GM12864 (cell line): ENCODE data around the gene TNFRSF21.

Source experiments
- DNase-seq: peaks from one replicate; pipeline ENCODE4 v3.0.0-alpha.2; 2011; ENCODE audit warnings: low read depth
- H3K4me3 ChIP-seq: 2 replicates; pipeline ENCODE4 v1.5.1; 2011; ENCODE audit warnings: mild to moderate bottlenecking, low read depth, low read length, control low read depth
- TF ChIP-seq, protein P1 (sequence below): IDR thresholded peaks from 2 replicates; pipeline ENCODE4 v1.5.1; 2011; ENCODE audit warnings: low read depth, mild to moderate bottlenecking, moderate library complexity, low read length, control low read depth, inconsistent platforms; ENCODE audit errors: missing control alignments

The TNFRSF21 gene

DNA sequence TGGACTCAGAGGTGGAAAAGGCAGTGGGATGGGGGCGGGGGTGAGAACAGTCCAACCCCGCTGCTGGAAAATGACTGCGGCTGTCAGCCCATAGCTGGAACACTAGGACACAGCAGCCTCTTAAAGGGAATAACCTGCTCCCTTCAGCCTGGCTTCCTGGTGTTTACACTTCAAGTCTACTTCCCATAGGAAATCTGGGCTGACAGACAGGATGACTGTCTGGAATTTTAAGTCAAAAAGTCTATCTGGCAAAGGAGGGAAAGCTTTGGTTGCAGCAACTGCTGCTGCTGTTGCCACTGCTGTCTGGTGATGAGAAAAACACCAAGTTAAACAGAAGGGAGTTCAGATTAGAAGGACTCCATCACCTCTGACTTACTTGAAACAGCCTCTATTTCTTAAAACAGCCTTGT, 44.9 kb downstream of the TNFRSF21 start:
- DNase-seq: no peak

DNA sequence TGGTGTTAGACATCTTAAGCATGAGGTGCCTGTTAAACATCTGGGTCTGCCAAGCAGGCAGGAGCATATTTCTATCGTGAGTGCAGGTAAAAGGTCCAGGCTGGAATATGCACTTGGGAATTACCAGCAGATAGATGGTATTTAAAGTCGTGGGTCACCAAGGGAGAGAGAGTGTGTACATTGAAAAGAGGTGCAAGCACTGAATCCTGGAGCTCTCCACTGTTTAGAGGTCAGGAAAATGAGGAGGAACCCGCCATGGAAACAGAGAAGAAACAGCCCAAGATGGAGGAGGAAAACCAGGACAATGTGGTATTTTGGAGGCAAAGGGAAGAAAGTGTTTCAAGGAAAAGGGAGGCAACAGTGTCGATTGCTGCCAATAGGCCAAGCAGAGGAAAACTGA, 46.4 kb downstream of the TNFRSF21 start:
- no peak overlapping the region for H3K4me3 ChIP-seq
- DNase-seq: no peak
- TF ChIP-seq, protein P1, sequence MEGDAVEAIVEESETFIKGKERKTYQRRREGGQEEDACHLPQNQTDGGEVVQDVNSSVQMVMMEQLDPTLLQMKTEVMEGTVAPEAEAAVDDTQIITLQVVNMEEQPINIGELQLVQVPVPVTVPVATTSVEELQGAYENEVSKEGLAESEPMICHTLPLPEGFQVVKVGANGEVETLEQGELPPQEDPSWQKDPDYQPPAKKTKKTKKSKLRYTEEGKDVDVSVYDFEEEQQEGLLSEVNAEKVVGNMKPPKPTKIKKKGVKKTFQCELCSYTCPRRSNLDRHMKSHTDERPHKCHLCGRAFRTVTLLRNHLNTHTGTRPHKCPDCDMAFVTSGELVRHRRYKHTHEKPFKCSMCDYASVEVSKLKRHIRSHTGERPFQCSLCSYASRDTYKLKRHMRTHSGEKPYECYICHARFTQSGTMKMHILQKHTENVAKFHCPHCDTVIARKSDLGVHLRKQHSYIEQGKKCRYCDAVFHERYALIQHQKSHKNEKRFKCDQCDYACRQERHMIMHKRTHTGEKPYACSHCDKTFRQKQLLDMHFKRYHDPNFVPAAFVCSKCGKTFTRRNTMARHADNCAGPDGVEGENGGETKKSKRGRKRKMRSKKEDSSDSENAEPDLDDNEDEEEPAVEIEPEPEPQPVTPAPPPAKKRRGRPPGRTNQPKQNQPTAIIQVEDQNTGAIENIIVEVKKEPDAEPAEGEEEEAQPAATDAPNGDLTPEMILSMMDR: no peak

More for the DNA sequence above, 44.9 kb downstream of the TNFRSF21 start:
- H3K4me3 ChIP-seq: no peak overlapping the region
- TF ChIP-seq, protein P1: no peak

DNA sequence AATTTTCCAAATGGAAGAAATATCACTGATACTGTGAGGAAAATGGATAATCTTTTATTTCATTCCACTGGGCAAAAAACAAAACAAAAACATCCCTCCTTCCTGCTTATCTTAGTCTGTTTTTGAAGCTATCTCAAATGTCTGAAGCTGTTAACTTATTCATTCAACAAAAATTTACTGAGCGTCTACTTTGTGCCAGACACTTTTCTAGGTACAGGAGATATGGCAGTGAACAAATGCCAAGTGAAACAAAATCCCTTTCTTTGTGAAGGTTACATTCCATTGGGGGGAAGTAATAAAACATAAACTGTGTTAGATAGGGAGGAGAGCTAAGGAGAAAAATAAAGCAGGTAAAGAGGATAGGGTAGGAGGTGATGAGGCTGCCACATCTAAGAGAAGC, 47.5 kb downstream of the TNFRSF21 start:
- H3K4me3 ChIP-seq: no peak overlapping the region
- no peak for DNase-seq
- TF ChIP-seq, protein P1: no peak

DNA sequence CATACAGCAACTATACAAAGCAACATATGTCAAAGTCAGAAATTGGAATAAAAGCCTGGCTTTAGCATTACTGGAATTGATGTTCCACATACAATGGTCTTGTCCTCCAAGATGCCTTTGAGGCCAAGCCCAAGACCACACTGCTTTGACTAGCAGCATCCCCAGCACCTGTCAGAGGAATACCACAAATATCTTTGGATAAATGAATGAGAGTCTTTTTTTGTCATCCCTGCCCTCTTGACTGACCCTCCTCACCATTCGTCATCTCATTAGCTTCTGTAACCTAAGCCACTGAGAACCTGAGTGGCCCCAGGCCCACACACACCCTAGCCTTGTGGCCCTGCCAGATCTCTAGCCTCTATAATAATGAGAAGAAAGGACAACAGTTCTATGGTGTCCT, 48.5 kb downstream of the TNFRSF21 start:
- TF ChIP-seq, protein P1: no peak
- no peak overlapping the region for H3K4me3 ChIP-seq
- DNase-seq: no peak

DNA sequence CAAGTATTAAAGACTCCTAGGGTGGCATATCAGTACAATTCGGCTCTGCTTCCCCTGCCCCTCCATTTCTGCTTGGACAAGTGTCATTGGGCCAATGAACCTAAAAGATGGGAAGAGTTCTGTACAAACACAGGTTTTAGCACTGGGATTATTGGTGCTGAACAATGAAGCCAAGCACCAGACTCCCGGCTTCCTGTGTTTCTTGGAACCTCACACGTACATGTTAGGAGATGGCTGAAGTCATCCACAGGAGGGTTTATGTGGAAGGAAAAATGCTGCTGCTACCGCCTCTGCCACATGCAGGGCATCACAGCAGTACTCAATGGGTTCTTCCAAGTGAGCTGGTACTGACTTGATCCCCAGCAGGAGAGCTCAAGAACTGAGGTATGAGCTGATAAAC, 49.7 kb downstream of the TNFRSF21 start:
- DNase-seq: no peak
- TF ChIP-seq, protein P1: no peak
- no peak overlapping the region for H3K4me3 ChIP-seq

DNA sequence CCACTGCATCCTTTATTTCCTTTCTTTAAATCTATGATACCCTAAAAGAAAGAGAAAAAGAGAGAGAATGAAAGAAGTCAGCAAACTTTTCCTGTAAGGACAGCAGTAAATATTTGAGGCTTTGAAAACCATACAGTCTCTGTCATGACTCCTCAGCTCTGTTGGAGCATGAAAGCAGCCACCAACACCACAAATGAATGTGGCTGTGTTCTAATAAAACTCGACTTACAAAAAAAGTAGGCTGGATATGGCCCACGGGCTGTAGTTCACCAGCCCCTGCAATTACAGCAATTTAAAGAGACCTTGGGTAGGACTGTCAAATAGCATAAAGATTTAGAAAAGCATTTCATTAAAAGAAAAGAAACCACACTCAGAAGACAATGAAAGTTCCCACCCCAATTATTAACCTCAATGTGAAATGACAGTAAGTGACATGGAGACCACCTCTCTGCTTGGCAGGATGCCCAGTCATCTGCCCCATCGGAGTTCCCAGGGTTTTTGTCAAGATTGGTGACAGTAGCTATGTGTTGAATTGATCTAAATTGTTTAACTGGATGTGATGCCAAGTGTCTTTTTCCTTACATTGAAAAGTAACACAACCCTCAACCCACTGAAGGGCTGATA, 50.9 kb downstream of the TNFRSF21 start:
- DNase-seq: no peak
- TF ChIP-seq, protein P1: no peak
- no peak overlapping the region for H3K4me3 ChIP-seq

DNA sequence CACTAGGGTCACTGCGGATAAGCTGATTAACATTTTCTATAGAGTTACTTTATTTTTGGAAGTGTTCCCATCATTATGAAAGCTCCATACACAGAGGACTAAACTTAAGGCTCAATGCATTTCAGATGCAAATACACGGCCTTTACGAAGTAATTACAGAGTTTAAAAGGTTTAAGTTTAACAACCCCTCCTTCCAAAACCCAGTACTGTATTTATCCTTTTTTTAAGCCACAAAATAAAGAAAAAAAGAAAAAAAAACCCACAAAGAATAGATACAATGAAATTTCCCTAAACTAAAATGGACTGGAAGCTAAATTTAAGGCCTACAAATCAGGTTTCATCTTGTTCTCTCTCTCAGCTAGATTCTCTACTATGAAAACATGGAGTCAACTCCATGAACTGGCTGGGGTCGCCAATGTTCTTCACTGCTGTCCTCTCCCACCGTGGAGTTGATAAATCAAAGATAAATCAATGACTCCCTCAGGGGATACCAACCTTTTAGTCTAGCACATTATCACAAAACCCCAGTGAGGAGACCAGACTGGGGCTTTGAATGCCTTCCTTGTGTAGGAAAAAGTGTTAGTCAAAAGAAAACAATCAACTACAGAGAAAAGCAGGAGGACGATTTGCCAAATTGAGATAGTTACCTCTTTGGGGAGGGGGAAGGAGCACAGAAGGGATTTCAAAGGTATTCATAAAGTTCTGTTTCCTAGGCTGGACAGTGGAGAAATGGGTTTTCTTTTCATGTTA, 52.5 kb downstream of the TNFRSF21 start:
- no peak overlapping the region for H3K4me3 ChIP-seq
- TF ChIP-seq, protein P1: no peak
- no peak for DNase-seq
